IPS-20b (cell line): ENCODE measurements around the gene PHF1.

ENCODE experiments used
- H3K27ac ChIP-seq: one replicate; pipeline ENCODE4 v1.5.1; 2013; ENCODE audit warnings: low read length
- H3K27me3 ChIP-seq: 2 replicates; pipeline ENCODE4 v1.6.1; 2013; ENCODE audit warnings: mild to moderate bottlenecking, low read length, inconsistent platforms; ENCODE audit not compliant: insufficient read depth
- H3K36me3 ChIP-seq: 2 replicates; pipeline ENCODE4 v1.6.1; 2013; ENCODE audit warnings: low read depth, mild to moderate bottlenecking, inconsistent platforms, low read length, moderate library complexity; ENCODE audit not compliant: insufficient read depth
- H3K4me1 ChIP-seq: 2 replicates; pipeline ENCODE4 v1.6.1; 2013; ENCODE audit warnings: mild to moderate bottlenecking, control low read depth, inconsistent platforms, low read length, moderate library complexity; ENCODE audit not compliant: insufficient read depth
- H3K4me3 ChIP-seq: 2 replicates; pipeline ENCODE4 v1.5.1; 2013; ENCODE audit warnings: mild to moderate bottlenecking, low read length, inconsistent platforms
- H3K9ac ChIP-seq: 2 replicates; pipeline ENCODE4 v1.6.1; 2013; ENCODE audit warnings: low read depth, mild to moderate bottlenecking, inconsistent platforms, low read length, moderate library complexity
- H3K9me3 ChIP-seq: 2 replicates; pipeline ENCODE4 v1.6.1; 2013; ENCODE audit warnings: mild to moderate bottlenecking, low read depth, low read length, inconsistent platforms; ENCODE audit not compliant: insufficient read depth

PHF1 gene

DNA sequence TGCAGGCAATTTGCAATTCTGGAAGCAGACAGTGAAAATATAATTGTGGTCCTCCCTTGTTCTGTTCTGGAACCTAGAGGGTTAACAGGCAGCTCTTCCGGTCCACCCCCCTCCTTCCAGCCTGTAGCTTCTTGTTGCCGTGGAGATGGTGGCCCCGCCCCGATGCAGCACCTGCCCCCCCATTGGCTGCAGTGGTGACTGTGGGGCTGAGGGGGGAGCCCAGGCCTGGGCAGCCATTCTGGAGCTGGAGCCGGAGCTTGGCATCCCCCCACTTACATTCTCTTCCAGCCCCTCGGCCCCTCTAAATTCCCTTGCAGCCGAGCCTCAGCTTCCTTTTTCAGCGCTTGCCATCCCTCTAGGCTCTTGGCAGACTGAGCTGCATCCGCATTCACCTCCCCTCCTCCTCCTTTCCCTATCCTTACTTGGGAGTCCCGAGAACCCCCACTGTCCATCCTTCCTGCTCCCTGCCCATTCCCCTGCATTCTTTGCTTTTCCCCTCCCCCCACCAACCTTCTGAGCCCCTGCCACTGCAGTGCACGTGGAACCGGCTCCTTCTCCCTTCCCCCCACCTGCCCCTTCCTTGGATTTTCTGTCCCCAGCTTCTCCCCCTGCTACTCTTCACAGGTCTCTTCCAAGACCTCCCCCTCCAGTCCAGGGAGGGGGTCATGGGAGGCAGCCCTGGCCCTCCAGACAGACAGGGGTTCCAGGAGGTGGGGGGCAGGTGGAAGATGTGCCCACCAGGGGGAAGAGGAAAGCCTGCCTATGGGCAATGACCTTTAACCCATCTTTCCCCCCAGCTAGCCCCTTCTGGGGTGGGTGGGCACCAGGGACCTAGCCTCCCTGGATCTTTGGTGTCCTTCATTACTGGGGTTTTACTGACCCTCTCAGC is 20.4 kb downstream of the PHF1 start:
- H3K27me3 ChIP-seq: no peaks in the 10 kb centered on the region
- peak overlapping the region; percentile 100 for H3K27ac ChIP-seq
- H3K4me1 ChIP-seq: peaks cover 55% of the 10 kb centered on the region
- H3K9ac ChIP-seq: peak overlapping the region; percentile 98
- peaks cover 26% of the 10 kb centered on the region for H3K36me3 ChIP-seq
- peak overlapping the region; percentile 75 for H3K4me3 ChIP-seq
- H3K9me3 ChIP-seq: no peaks in the 10 kb centered on the region

- peak overlapping the region; percentile 98 for H3K9ac ChIP-seq
- H3K27ac ChIP-seq: peak overlapping the region; percentile 100
- peaks cover 54% of the 10 kb centered on the region for H3K4me1 ChIP-seq
- H3K9me3 ChIP-seq: no peaks in the 10 kb centered on the region
- no peaks in the 10 kb centered on the region for H3K27me3 ChIP-seq
- H3K4me3 ChIP-seq: peak overlapping the region; percentile 75
- peaks cover 34% of the 10 kb centered on the region for H3K36me3 ChIP-seq
Measured at GRCh38 chr6:33431880-33432541, 21.2 kb downstream of the PHF1 start.

GRCh38 chr6:33432546-33432945 is 21.7 kb downstream of the PHF1 start:
- peak overlapping the region; percentile 100 for H3K27ac ChIP-seq
- no peaks in the 10 kb centered on the region for H3K9me3 ChIP-seq
- H3K36me3 ChIP-seq: peaks cover 39% of the 10 kb centered on the region
- no peaks in the 10 kb centered on the region for H3K27me3 ChIP-seq
- peaks cover 49% of the 10 kb centered on the region for H3K4me1 ChIP-seq
- H3K9ac ChIP-seq: peak overlapping the region; percentile 98; the same call in 1 of the 2 replicates
- peak overlapping the region; percentile 75 for H3K4me3 ChIP-seq

GRCh38 chr6:33433001-33433543 is 22.3 kb downstream of the PHF1 start:
- peaks cover 49% of the 10 kb centered on the region for H3K4me1 ChIP-seq
- peak overlapping the region; percentile 98; the same call in 1 of the 2 replicates for H3K9ac ChIP-seq
- peak overlapping the region; percentile 100 for H3K27ac ChIP-seq
- no peaks in the 10 kb centered on the region for H3K27me3 ChIP-seq
- peak overlapping the region; percentile 75 for H3K4me3 ChIP-seq
- peaks cover 44% of the 10 kb centered on the region for H3K36me3 ChIP-seq
- H3K9me3 ChIP-seq: no peaks in the 10 kb centered on the region

DNA sequence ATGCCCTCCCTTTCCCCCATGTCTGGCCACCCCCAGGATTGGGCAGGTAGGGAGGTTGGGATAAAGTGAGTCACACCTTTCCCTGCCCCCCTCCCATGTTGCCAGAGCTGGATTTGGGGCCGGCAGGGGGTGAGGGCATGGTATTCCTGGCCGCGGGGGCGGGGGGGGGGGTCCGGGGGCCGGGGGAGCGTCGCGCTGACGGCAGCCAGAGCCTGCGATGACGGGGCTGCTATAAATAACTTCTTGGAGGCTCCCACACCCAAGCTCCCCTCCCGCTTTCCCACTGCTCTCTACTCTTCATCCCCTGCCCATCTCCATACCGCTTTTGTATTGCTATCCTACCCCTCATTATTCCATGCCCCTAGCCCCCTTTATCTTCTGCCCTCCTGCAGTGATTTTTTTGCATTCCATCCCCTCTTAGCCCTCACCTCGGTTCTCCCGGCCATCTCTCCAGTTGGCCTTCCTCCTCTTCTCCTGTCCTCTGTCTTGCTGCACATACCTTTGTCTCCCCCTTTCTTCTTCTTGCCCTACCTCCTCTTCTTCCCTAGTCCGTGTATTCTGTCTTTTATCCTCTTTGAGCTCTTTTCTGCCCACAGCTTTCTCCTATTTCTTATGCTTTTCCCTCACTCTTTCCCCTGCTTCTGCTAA is 22.9 kb downstream of the PHF1 start:
- Histone ChIP-seq H3K4me3 (peak overlapping the region; percentile 75), H3K27ac (peak overlapping the region; percentile 100), H3K4me1 (peaks cover 45% of the 10 kb centered on the region), H3K9ac (peak overlapping the region; percentile 98; the same call in 1 of the 2 replicates), H3K9me3 (no peaks in the 10 kb centered on the region), H3K27me3 (no peaks in the 10 kb centered on the region), H3K36me3 (peaks cover 50% of the 10 kb centered on the region)

DNA sequence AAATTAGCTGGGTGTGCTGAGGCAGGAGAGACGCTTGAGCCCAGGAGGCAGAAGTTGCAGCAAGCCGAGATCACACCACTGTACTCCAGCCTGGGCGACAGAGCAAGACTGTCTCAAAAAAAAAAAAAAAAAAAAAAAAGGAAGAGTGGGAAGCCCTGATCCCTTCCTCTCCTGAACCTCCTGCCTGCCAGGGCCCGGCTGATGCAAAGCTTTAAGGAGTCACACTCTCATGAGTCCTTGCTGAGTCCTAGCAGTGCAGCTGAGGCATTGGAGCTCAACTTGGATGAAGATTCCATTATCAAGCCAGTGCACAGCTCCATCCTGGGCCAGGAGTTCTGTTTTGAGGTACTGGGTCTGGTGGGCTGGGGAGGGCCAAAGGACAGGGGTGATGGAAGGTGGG is 24.1 kb downstream of the PHF1 start:
- Histone ChIP-seq H3K9me3 (no peaks in the 10 kb centered on the region), H3K36me3 (peaks cover 61% of the 10 kb centered on the region), H3K9ac (0 out of 2 replicates have a peak overlapping the region, but pooled peaks have one; percentile 62), H3K4me3 (no peak overlapping the region), H3K27me3 (no peaks in the 10 kb centered on the region), H3K4me1 (peaks cover 33% of the 10 kb centered on the region), H3K27ac (no peak overlapping the region)

- Histone ChIP-seq H3K9me3 (no peaks in the 10 kb centered on the region), H3K9ac (no peak overlapping the region), H3K4me1 (peaks cover 16% of the 10 kb centered on the region), H3K4me3 (no peak overlapping the region), H3K27me3 (no peaks in the 10 kb centered on the region), H3K36me3 (peaks cover 86% of the 10 kb centered on the region), H3K27ac (no peak overlapping the region)
Measured at GRCh38 chr6:33437666-33438065, 26.9 kb downstream of the PHF1 start.

DNA sequence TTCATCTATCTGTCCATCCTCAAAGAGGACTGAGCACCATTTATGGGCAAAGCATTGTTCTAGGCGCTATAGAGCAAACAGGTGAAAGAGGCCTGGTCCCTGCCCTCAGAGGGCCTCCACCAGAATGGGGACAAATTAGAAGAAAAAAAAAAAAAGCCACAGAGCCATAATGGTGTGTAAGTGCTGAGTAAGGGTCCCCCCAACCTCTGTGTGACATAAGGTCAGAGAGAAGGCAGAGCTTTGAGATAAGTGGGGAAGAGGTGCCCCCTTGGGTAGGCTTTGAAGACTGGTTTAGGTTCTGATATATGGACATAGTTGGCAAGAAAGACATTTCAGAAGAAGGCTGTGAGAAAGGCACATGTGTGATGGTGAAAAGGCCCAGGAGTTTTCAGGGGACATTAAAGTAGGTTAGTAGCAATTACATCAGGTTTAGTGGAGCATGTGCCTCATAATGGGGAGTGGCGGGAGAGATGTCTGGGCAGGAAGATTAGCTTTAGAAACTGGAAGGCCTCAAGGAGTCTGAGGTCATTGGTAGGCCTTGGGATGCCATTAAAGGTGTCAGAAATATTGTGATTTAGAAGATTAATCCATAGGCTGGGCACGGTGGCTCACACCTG is 28.3 kb downstream of the PHF1 start:
- no peaks in the 10 kb centered on the region for H3K27me3 ChIP-seq
- peaks cover 5% of the 10 kb centered on the region for H3K4me1 ChIP-seq
- H3K36me3 ChIP-seq: peaks cover 94% of the 10 kb centered on the region
- H3K9ac ChIP-seq: no peak overlapping the region
- no peaks in the 10 kb centered on the region for H3K9me3 ChIP-seq
- no peak overlapping the region for H3K27ac ChIP-seq
- H3K4me3 ChIP-seq: no peak overlapping the region

DNA sequence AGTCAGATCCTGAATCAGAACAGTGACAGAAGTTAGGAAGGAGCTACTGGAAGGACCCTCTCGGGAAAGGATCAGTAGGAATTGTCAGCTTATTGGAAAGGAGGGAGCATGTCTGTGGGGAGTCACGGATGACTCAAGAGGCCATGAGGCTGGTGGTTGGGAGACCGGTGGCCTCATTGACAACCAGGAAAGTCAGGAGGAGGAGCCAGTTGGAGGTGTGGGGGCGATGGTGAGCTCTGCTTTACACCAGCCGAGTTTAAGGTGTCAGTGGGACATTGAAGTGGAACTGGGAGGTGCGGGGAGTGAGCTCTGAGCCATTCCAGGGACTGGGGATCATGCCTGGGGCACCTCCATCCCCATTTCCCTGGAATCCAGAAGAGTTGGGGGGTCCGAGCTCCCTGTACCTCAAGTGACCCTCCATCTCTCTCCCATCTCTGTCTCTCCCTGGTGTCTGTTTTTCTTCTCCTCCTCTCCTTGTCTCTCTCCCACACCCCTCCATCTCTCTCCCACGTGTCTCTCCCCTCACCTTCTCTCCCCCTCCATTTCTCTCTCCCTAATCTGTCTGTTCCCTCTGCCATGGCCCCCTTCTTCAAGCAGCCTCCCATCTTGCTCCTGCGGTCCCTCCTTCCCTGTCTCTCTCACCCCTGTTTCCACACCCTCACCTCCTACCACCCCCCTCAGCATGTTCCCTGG is 29.3 kb downstream of the PHF1 start:
- no peaks in the 10 kb centered on the region; the same call in 1 of the 2 replicates for H3K4me1 ChIP-seq
- no peaks in the 10 kb centered on the region for H3K27me3 ChIP-seq
- no peak overlapping the region for H3K4me3 ChIP-seq
- no peak overlapping the region for H3K9ac ChIP-seq
- H3K36me3 ChIP-seq: peaks cover 97% of the 10 kb centered on the region
- H3K27ac ChIP-seq: no peak overlapping the region
- H3K9me3 ChIP-seq: no peaks in the 10 kb centered on the region

DNA sequence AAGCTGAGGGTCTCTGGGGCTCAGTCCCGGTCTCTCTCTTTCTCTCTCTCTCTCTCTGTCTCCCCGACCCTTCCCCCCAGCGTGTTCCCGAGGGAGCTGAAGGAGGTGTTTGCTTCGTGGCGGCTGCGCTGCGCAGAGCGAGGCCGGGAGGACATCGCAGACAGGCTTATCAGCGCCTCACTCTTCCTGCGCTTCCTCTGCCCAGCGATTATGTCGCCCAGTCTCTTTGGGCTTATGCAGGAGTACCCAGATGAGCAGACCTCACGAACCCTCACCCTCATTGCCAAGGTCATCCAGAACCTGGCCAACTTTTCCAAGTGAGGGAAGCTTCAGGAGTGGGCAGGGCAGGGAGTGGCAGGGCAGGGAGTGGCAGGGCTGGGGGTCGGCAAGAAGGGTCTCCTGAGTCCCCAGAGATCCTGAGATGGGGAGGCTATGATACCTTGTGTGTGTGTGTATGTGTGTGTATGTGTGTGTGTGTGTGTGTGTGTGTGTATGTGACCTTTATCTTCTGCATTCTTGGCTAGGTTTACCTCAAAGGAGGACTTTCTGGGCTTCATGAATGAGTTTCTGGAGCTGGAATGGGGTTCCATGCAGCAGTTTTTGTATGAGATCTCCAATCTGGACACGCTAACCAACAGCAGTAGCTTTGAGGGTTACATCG is 30.0 kb downstream of the PHF1 start:
- H3K27me3 ChIP-seq: no peaks in the 10 kb centered on the region
- no peak overlapping the region for H3K9ac ChIP-seq
- no peaks in the 10 kb centered on the region for H3K4me1 ChIP-seq
- H3K4me3 ChIP-seq: no peak overlapping the region
- peaks cover 97% of the 10 kb centered on the region for H3K36me3 ChIP-seq
- H3K9me3 ChIP-seq: no peaks in the 10 kb centered on the region
- H3K27ac ChIP-seq: no peak overlapping the region
